ENCODE results near the gene DIP2B. TPM values are rescaled to one million over a fixed set of nuclear protein-coding genes. Genes with fewer than 3 reads are reported as not detected.

The DIP2B gene
- total RNA-seq, 1 donor from 2014 or later: 28.6 TPM

- Histone ChIP-seq H3K4me1 (peaks cover 29% of the 10 kb centered on the region), H3K4me3 (no peak overlapping the region), H3K9me3 (no peaks in the 10 kb centered on the region), H3K27ac (no peak overlapping the region), H3K27me3 (no peaks in the 10 kb centered on the region), H3K36me3 (no peaks in the 10 kb centered on the region)
- intact Hi-C loops (cut with DNase I): no loop called here
- DNase-seq (no peak), ATAC-seq (peak; percentile 38)
- TF ChIP-seq, protein P1, sequence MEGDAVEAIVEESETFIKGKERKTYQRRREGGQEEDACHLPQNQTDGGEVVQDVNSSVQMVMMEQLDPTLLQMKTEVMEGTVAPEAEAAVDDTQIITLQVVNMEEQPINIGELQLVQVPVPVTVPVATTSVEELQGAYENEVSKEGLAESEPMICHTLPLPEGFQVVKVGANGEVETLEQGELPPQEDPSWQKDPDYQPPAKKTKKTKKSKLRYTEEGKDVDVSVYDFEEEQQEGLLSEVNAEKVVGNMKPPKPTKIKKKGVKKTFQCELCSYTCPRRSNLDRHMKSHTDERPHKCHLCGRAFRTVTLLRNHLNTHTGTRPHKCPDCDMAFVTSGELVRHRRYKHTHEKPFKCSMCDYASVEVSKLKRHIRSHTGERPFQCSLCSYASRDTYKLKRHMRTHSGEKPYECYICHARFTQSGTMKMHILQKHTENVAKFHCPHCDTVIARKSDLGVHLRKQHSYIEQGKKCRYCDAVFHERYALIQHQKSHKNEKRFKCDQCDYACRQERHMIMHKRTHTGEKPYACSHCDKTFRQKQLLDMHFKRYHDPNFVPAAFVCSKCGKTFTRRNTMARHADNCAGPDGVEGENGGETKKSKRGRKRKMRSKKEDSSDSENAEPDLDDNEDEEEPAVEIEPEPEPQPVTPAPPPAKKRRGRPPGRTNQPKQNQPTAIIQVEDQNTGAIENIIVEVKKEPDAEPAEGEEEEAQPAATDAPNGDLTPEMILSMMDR (IDR thresholded peaks at IDR 0.05): no peak
Observed at GRCh38 chr12:50579757-50580267, 75.0 kb downstream of the DIP2B start.

DNA sequence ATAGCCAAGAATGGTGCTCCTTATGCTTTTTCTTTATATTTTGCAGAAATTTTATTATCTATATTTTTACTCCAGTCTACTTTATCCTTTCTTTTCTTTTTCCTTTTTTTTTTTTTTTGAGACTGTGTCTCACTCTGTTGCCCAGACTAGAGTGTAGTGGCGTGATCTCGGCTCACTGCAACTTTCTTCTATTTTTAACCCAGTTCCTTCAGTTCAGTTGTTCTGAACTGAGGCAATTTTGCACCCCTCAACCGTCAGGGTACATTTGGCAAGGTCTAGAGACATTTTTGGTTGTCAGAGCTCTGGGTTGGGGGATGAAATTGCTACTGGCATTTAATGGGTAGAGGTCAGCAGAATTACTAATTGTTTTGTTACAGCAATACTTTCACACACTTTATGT lies 75.7 kb downstream of the DIP2B start:
- no peak for DNase-seq

GRCh38 chr12:50581226-50582184 lies 76.7 kb downstream of the DIP2B start:
- Histone ChIP-seq H3K4me1 (peaks cover 17% of the 10 kb centered on the region), H3K27ac (no peak overlapping the region), H3K36me3 (no peaks in the 10 kb centered on the region), H3K27me3 (no peaks in the 10 kb centered on the region), H3K4me3 (no peak overlapping the region), H3K9me3 (no peaks in the 10 kb centered on the region)
- DNase-seq (no peak), ATAC-seq (peak; percentile 49)
- TF ChIP-seq, protein P1 (IDR thresholded peaks at IDR 0.05): no peak
- intact Hi-C loops (cut with DNase I): no loop called here

More for the DNA sequence above, 75.7 kb downstream of the DIP2B start:
- Histone ChIP-seq H3K27ac (no peak overlapping the region), H3K9me3 (no peaks in the 10 kb centered on the region), H3K36me3 (no peaks in the 10 kb centered on the region), H3K4me3 (no peak overlapping the region), H3K27me3 (no peaks in the 10 kb centered on the region), H3K4me1 (peaks cover 23% of the 10 kb centered on the region)
- ATAC-seq: no peak
- intact Hi-C loops (cut with DNase I): no loop called here
- TF ChIP-seq, protein P1 (IDR thresholded peaks at IDR 0.05): no peak

DNA sequence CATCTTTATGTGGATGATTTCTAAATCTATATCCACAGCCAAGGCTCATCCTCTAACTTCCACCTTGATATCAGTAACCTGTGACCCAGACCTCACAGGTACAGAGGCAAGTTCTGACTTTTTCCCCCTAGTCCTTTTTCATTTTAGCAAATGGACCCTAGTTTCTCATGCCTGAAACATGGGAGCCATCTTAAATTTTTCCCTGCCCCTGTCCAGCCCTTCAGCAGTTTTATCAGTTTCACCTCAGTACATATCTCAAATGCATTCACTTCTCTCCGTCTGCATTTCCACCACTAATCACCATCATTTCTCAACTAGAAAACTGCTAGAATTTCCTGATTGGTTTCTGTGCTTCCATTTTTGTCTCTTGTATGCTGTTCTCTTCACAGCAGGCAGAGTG lies 79.3 kb downstream of the DIP2B start:
- DNase-seq (no peak), ATAC-seq (no peak)
- H3K36me3 ChIP-seq: no peaks in the 10 kb centered on the region
- intact Hi-C loops (cut with DNase I): no loop called here
- TF ChIP-seq, protein P1 (IDR thresholded peaks at IDR 0.05): no peak
- no peak overlapping the region for H3K4me3 ChIP-seq
- no peaks in the 10 kb centered on the region for H3K27me3 ChIP-seq
- no peaks in the 10 kb centered on the region for H3K9me3 ChIP-seq
- no peak overlapping the region for H3K27ac ChIP-seq
- H3K4me1 ChIP-seq: peaks cover 14% of the 10 kb centered on the region

GRCh38 chr12:50589650-50590435 lies 85.1 kb downstream of the DIP2B start:
- TF ChIP-seq, protein P1 (IDR thresholded peaks at IDR 0.05): no peak
- intact Hi-C loops (cut with DNase I): no loop called here
- H3K4me1 ChIP-seq: no peaks in the 10 kb centered on the region
- DNase-seq (no peak), ATAC-seq (no peak)
- no peaks in the 10 kb centered on the region for H3K36me3 ChIP-seq
- H3K9me3 ChIP-seq: no peaks in the 10 kb centered on the region
- no peaks in the 10 kb centered on the region for H3K27me3 ChIP-seq
- H3K27ac ChIP-seq: no peak overlapping the region
- no peak overlapping the region for H3K4me3 ChIP-seq
